Ascending aorta (tissue), 2 donors: ENCODE data around the gene NEGR1. TPM values are rescaled to one million over a fixed set of nuclear protein-coding genes. Genes with fewer than 3 reads are reported as not detected.

Experiments used
- DNase-seq, 2 donors: peaks; one replicate each; pipeline ENCODE4 v3.0.0-alpha.2; 2019; ENCODE audit warnings: low spot score in 2 of 2
- H3K27ac ChIP-seq, 2 donors: fragments of 200-600 bp; sonication (generic); one replicate each; pipeline ENCODE4 v1.5.1; 2016 to 2017; ENCODE audit warnings: mild to moderate bottlenecking in 1 of 2
- H3K27me3 ChIP-seq: fragments of 200-600 bp; sonication (generic); one replicate; pipeline ENCODE4 v1.5.1; 2017
- H3K36me3 ChIP-seq, 2 donors: fragments of 200-600 bp; sonication (generic); one replicate each; pipeline ENCODE4 v1.5.1; 2016
- H3K4me1 ChIP-seq, 2 donors: fragments of 200-600 bp; sonication (generic); one replicate each; pipeline ENCODE4 v1.5.1; 2016 to 2017; ENCODE audit warnings: mild to moderate bottlenecking in 1 of 2
- H3K4me3 ChIP-seq, 2 donors: fragments of 200-600 bp; sonication (generic); one replicate each; pipeline ENCODE4 v1.5.1; 2016 to 2017; ENCODE audit warnings: mild to moderate bottlenecking in 1 of 2
- H3K9me3 ChIP-seq, 2 donors: fragments of 200-600 bp; sonication (generic); one replicate each; pipeline ENCODE4 v1.5.1; 2016
- CTCF ChIP-seq, 3 experiments: fragments of 200-600 bp in 2 of 3; fragments of 450-650 bp in 1 of 3; sonication (generic) in 2 of 3; IDR thresholded peaks; one replicate each; pipeline ENCODE4 v1.5.1; 2016 to 2019; ENCODE audit warnings: antibody characterized with exemption in 3 of 3, mild to moderate bottlenecking in 1 of 3, moderate library complexity in 1 of 3
- intact Hi-C: fragments of 100-400 bp; cut with DNase I; formaldehyde crosslinking; loops from one replicate; pipeline ENCODE4 v1.15.1; 2023
- total RNA-seq: library from RNA; depleted of rRNA; stranded (reverse); fragments of >200 nt; gene quantifications from one replicate; pipeline ENCODE4 v1.1.0, GENCODE V29; 2016

NEGR1 gene
- total RNA-seq, 1 donor from 2014 or later, result 42.8 TPM

GRCh38 chr1:71565831-71566230, 716.5 kb downstream of the NEGR1 start:
- DNase-seq, result no peak
- Histone ChIP-seq H3K27ac (no peak overlapping the region), H3K27me3 (no peaks in the 10 kb centered on the region), H3K9me3 (no peaks in the 10 kb centered on the region), H3K36me3 (no peaks in the 10 kb centered on the region), H3K4me3 (no peak overlapping the region), H3K4me1 (peaks cover 0 to 9% of the 10 kb centered on the region in 2 donors)
- intact Hi-C loops, result no loop called here
- TF ChIP-seq CTCF (IDR thresholded peaks at IDR 0.05), result no peak

GRCh38 chr1:71565262-71565661, 717.1 kb downstream of the NEGR1 start:
- no peak for TF ChIP-seq CTCF (IDR thresholded peaks at IDR 0.05)
- no peaks in the 10 kb centered on the region for H3K27me3 ChIP-seq
- H3K4me3 ChIP-seq, result no peak overlapping the region
- DNase-seq, result no peak
- no peaks in the 10 kb centered on the region for H3K9me3 ChIP-seq
- H3K27ac ChIP-seq, result no peak overlapping the region
- peaks cover 0 to 13% of the 10 kb centered on the region in 2 donors for H3K4me1 ChIP-seq
- H3K36me3 ChIP-seq, result no peaks in the 10 kb centered on the region
- intact Hi-C loops, result no loop called here

- TF ChIP-seq CTCF (IDR thresholded peaks at IDR 0.05), result no peak
- Histone ChIP-seq H3K36me3 (no peaks in the 10 kb centered on the region), H3K4me1 (peaks cover 0 to 13% of the 10 kb centered on the region in 2 donors), H3K27ac (peak overlapping the region in 1 of 2 donors; percentile 46), H3K9me3 (no peaks in the 10 kb centered on the region), H3K4me3 (no peak overlapping the region), H3K27me3 (no peaks in the 10 kb centered on the region)
- intact Hi-C loops, result no loop called here
- DNase-seq, result no peak
These were observed 720.0 kb downstream of the NEGR1 start for GRCh38 chr1:71562298-71562697.

- H3K27ac ChIP-seq, result peak overlapping the region; percentile 46 to 63
- no peaks in the 10 kb centered on the region for H3K36me3 ChIP-seq
- intact Hi-C loops, result no loop called here
- H3K4me1 ChIP-seq, result peaks cover 0 to 13% of the 10 kb centered on the region in 2 donors
- no peak overlapping the region for H3K4me3 ChIP-seq
- DNase-seq, result no peak
- no peak for TF ChIP-seq CTCF (IDR thresholded peaks at IDR 0.05)
- H3K27me3 ChIP-seq, result no peaks in the 10 kb centered on the region
- H3K9me3 ChIP-seq, result no peaks in the 10 kb centered on the region
These were observed 720.6 kb downstream of the NEGR1 start for GRCh38 chr1:71561729-71562128.

- Histone ChIP-seq H3K36me3 (no peaks in the 10 kb centered on the region), H3K4me3 (no peak overlapping the region), H3K27ac (peak overlapping the region in 1 of 2 donors; percentile 63), H3K27me3 (no peaks in the 10 kb centered on the region), H3K9me3 (no peaks in the 10 kb centered on the region), H3K4me1 (peaks cover 0 to 13% of the 10 kb centered on the region in 2 donors)
- no peak for TF ChIP-seq CTCF (IDR thresholded peaks at IDR 0.05)
- no peak for DNase-seq
- intact Hi-C loops, result no loop called here
These were observed 721.1 kb downstream of the NEGR1 start for GRCh38 chr1:71561206-71561605.

GRCh38 chr1:71559880-71560279, 722.5 kb downstream of the NEGR1 start:
- Histone ChIP-seq H3K4me3 (no peak overlapping the region), H3K27me3 (no peaks in the 10 kb centered on the region), H3K36me3 (no peaks in the 10 kb centered on the region), H3K9me3 (no peaks in the 10 kb centered on the region), H3K27ac (no peak overlapping the region), H3K4me1 (peaks cover 0 to 13% of the 10 kb centered on the region in 2 donors)
- intact Hi-C loops, result no loop called here
- no peak for DNase-seq
- TF ChIP-seq CTCF (IDR thresholded peaks at IDR 0.05), result no peak
